Urinary bladder (tissue), 4 donors: ENCODE results near the gene ACP6. TPM values are rescaled to one million over a fixed set of nuclear protein-coding genes. Genes with fewer than 3 reads are reported as not detected.
"Not testable (repeated sequence)": the region's sequence is repeated elsewhere in the genome, so short reads cannot be mapped to it uniquely, and the experiment has no call there.

ENCODE experiments used
- DNase-seq: peaks from one replicate; pipeline ENCODE4 v3.0.0-alpha.2; 2015; ENCODE audit errors: extremely low spot score
- H3K27ac ChIP-seq: one replicate; pipeline ENCODE4 v1.5.1; 2013; ENCODE audit warnings: low read depth, mild to moderate bottlenecking, moderate library complexity
- H3K36me3 ChIP-seq: one replicate; pipeline ENCODE4 v1.6.1; 2013; ENCODE audit warnings: mild to moderate bottlenecking, moderate library complexity; ENCODE audit not compliant: insufficient read depth
- H3K4me1 ChIP-seq: one replicate; pipeline ENCODE4 v1.6.1; 2013; ENCODE audit warnings: mild to moderate bottlenecking, moderate library complexity; ENCODE audit not compliant: insufficient read depth
- H3K4me3 ChIP-seq: one replicate; pipeline ENCODE4 v1.5.1; 2013; ENCODE audit warnings: low read depth, low read length
- WGBS: extraction: QIAGEN DNeasy Blood & Tissue Kit; methylation state at CpG from one replicate; pipeline ENCODE4 v1.1.7; 2013; 5-methylcytosine and 5-hydroxymethylcytosine counted together
- polyA plus RNA-seq: library from polyadenylated mRNA; stranded (reverse); fragments of 200-250 nt; gene quantifications from one replicate; pipeline ENCODE4 v1.2.3, GENCODE V29; 2013
- total RNA-seq: library from RNA; depleted of rRNA; stranded (reverse); fragments of >200 nt; gene quantifications from one replicate; pipeline ENCODE4 v1.2.3, GENCODE V29; 2014
- donor health status: healthy with polysubstance abuse.
- donor health status: healthy.

Gene ACP6
- total and polyA plus RNA-seq, 2 donors, result 10.2 to 15.7 TPM

- H3K4me3 ChIP-seq, result no peak overlapping the region
- H3K27ac ChIP-seq, result no peak overlapping the region
- DNase-seq, result no peak
- WGBS, result 96% methylated on average over 8 of the region's 8 CpGs
- no peaks in the 10 kb centered on the region for H3K4me1 ChIP-seq
- no peaks in the 10 kb centered on the region for H3K36me3 ChIP-seq
Observed at GRCh38 chr1:147624011-147624410, 46.3 kb downstream of the ACP6 start.

GRCh38 chr1:147622731-147623130 is 47.6 kb downstream of the ACP6 start:
- H3K36me3 ChIP-seq, result peaks cover 2% of the 10 kb centered on the region
- H3K27ac ChIP-seq, result no peak overlapping the region
- H3K4me3 ChIP-seq, result no peak overlapping the region
- no peak for DNase-seq
- H3K4me1 ChIP-seq, result no peaks in the 10 kb centered on the region
- WGBS, result 75% methylated on average over 2 of the region's 2 CpGs

GRCh38 chr1:147620543-147620942 is 49.8 kb downstream of the ACP6 start:
- H3K4me1 ChIP-seq, result no peaks in the 10 kb centered on the region
- 71% methylated on average over 12 of the region's 12 CpGs for WGBS
- no peak overlapping the region for H3K4me3 ChIP-seq
- peaks cover 4% of the 10 kb centered on the region for H3K36me3 ChIP-seq
- no peak for DNase-seq
- no peak overlapping the region for H3K27ac ChIP-seq

- peaks cover 4% of the 10 kb centered on the region for H3K36me3 ChIP-seq
- no peak overlapping the region for H3K27ac ChIP-seq
- H3K4me1 ChIP-seq, result no peaks in the 10 kb centered on the region
- H3K4me3 ChIP-seq, result no peak overlapping the region
- no peak for DNase-seq
- WGBS, result 89% methylated on average over 7 of the region's 7 CpGs
Observed at GRCh38 chr1:147619741-147620140, 50.6 kb downstream of the ACP6 start.

- no peak for DNase-seq
- H3K27ac ChIP-seq, result no peak overlapping the region
- H3K36me3 ChIP-seq, result peaks cover 4% of the 10 kb centered on the region
- H3K4me3 ChIP-seq, result no peak overlapping the region
- H3K4me1 ChIP-seq, result no peaks in the 10 kb centered on the region
- WGBS, result 92% methylated on average over 8 of the region's 8 CpGs
Observed at GRCh38 chr1:147618771-147619170, 51.6 kb downstream of the ACP6 start.

GRCh38 chr1:147618077-147618569 is 52.2 kb downstream of the ACP6 start:
- H3K27ac ChIP-seq, result no peak overlapping the region
- H3K36me3 ChIP-seq, result peaks cover 4% of the 10 kb centered on the region
- WGBS, result 46% methylated on average over 4 of the region's 4 CpGs
- no peak for DNase-seq
- H3K4me1 ChIP-seq, result no peaks in the 10 kb centered on the region
- no peak overlapping the region for H3K4me3 ChIP-seq

- H3K4me1 ChIP-seq, DNase-seq, H3K36me3 ChIP-seq, H3K27ac ChIP-seq, H3K4me3 ChIP-seq: not testable (repeated sequence)
- WGBS, result 95% methylated on average over 4 of the region's 4 CpGs
Observed at GRCh38 chr1:147614966-147615365, 55.4 kb downstream of the ACP6 start.

- H3K27ac ChIP-seq, result no peak overlapping the region
Observed at GRCh38 chr1:147613506-147613905, 56.8 kb downstream of the ACP6 start.

GRCh38 chr1:147612366-147612765 is 58.0 kb downstream of the ACP6 start:
- Histone ChIP-seq H3K36me3 (peaks cover 4% of the 10 kb centered on the region), H3K4me3 (no peak overlapping the region), H3K4me1 (no peaks in the 10 kb centered on the region), H3K27ac (no peak overlapping the region)
- no peak for DNase-seq
- 54% methylated on average over 4 of the region's 4 CpGs for WGBS

More at GRCh38 chr1:147613506-147613905, 56.8 kb downstream of the ACP6 start:
- no peaks in the 10 kb centered on the region for H3K4me1 ChIP-seq
- H3K4me3 ChIP-seq, result no peak overlapping the region
- H3K36me3 ChIP-seq, result peaks cover 6% of the 10 kb centered on the region
- no peak for DNase-seq

- H3K27ac ChIP-seq, result no peak overlapping the region
- H3K4me3 ChIP-seq, result no peak overlapping the region
- peaks cover 4% of the 10 kb centered on the region for H3K36me3 ChIP-seq
- H3K4me1 ChIP-seq, result no peaks in the 10 kb centered on the region
- no peak for DNase-seq
- 83% methylated on average over 8 of the region's 8 CpGs for WGBS
Observed at GRCh38 chr1:147611586-147611985, 58.7 kb downstream of the ACP6 start.

- DNase-seq, result no peak
- H3K4me3 ChIP-seq, result no peak overlapping the region
- no peaks in the 10 kb centered on the region for H3K4me1 ChIP-seq
- no peak overlapping the region for H3K27ac ChIP-seq
- WGBS, result 98% methylated on average over 3 of the region's 3 CpGs
- peaks cover 4% of the 10 kb centered on the region for H3K36me3 ChIP-seq
Observed at GRCh38 chr1:147611021-147611426, 59.3 kb downstream of the ACP6 start.

GRCh38 chr1:147609358-147609757 is 61.0 kb downstream of the ACP6 start:
- H3K36me3 ChIP-seq, result peaks cover 2% of the 10 kb centered on the region

GRCh38 chr1:147608596-147608995 is 61.7 kb downstream of the ACP6 start:
- no peak for DNase-seq
- Histone ChIP-seq H3K4me1 (no peaks in the 10 kb centered on the region), H3K27ac (no peak overlapping the region), H3K36me3 (peaks cover 2% of the 10 kb centered on the region), H3K4me3 (no peak overlapping the region)
- 92% methylated on average over 5 of the region's 5 CpGs for WGBS

More at GRCh38 chr1:147609358-147609757, 61.0 kb downstream of the ACP6 start:
- Histone ChIP-seq H3K4me3 (no peak overlapping the region), H3K27ac (no peak overlapping the region), H3K4me1 (no peaks in the 10 kb centered on the region)
- 74% methylated on average over 2 of the region's 2 CpGs for WGBS
- DNase-seq, result no peak

GRCh38 chr1:147605591-147605990 is 64.7 kb downstream of the ACP6 start:
- Histone ChIP-seq H3K36me3 (no peaks in the 10 kb centered on the region), H3K27ac (no peak overlapping the region), H3K4me3 (no peak overlapping the region), H3K4me1 (peaks cover 3% of the 10 kb centered on the region)
- no peak for DNase-seq
- 34% methylated on average over 2 of the region's 2 CpGs for WGBS

GRCh38 chr1:147603986-147604385 is 66.3 kb downstream of the ACP6 start:
- H3K4me1 ChIP-seq, result peaks cover 5% of the 10 kb centered on the region
- no peak overlapping the region for H3K4me3 ChIP-seq
- H3K27ac ChIP-seq, result no peak overlapping the region
- no peak for DNase-seq
- 94% methylated on average over 3 of the region's 3 CpGs for WGBS
- H3K36me3 ChIP-seq, result no peaks in the 10 kb centered on the region
